ENCODE data around the gene NUAK2. TPM values are rescaled to one million over a fixed set of nuclear protein-coding genes. Genes with fewer than 3 reads are reported as not detected.
"Not testable (repeated sequence)": the region's sequence is repeated elsewhere in the genome, so short reads cannot be mapped to it uniquely, and the experiment has no call there.

NUAK2 gene
- total RNA-seq, 1 experiment from 2014 or later, result 11.9 TPM

DNA sequence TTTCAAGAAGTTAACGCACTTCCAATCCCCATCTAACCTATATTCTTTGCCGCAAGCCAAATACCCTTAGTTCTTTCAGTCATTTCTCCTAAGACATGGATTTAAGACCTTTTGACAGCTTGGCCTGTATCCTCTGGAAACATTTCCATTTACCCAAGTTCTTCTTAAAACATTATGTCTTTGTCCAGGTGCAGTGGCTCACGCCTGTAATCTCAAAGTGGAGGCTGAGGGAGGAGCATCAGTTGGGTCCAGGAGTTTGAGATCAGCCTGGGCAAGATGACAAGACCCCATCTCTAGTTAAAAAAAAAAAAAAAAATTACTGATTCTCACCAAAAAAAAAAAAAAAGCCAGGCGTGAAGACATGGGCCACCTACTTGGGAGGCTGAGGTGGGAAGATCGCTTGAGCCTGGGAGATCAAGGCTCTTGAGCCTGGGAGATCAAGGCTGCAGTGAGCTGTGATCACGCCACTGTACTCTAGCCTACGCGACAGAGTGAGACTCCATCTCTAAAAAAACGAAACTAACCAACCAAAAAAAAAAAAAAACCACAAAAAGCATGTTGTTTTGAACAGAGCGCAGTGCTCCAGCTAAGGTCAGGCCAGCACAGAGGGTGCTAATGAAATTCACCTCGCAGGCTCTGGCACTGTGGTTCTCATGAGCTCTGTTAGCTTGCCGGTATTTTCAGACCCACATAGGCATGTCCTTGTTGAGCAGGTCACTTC is 36.0 kb downstream of the NUAK2 start:
- no peak for DNase-seq (ENCODE audit: low read depth)
- in situ Hi-C loops (cut with HindIII; ENCODE audit: low pct_unique_long_range_greater_than_20kb, low sequenced_read_pairs), result no loop called here

DNA sequence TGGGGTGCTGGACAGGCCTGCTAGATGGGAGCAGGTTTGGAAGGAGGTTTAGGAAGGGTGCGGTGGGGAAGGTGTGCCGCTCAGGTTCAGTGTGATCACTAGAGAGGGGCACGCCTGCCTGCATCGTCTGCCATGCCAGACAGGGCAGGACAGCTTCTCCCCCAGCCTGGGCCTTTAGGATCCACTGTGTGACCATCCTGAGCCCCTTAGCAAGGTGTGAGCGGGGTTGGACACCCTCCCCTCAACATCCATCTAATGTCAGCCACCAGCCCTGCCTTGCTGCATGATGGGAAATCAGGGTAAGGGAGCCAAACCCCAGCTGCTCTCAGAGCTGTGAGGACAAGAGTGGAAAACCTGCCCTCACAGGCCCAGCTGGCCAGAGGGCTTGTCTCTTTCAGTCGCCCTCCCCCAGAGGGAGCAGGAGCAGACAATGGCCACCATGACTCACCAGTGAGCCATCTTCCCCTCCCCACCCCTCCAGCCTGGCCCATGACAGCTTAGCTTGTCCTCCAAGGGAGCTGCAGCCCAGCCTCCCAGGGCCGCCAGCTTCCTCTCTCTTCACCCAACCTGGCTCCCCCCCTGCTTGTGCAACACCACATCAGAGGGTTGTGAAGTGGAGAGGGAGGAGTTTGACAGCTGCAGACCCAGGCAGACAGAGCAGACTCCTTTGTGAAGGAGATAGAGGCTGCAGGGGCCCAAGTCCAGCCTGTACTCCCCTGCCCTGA is 37.0 kb downstream of the NUAK2 start:
- in situ Hi-C loops (cut with HindIII; ENCODE audit: low pct_unique_long_range_greater_than_20kb, low sequenced_read_pairs), result no loop called here
- DNase-seq (ENCODE audit: low read depth), result peak; percentile 98

DNA sequence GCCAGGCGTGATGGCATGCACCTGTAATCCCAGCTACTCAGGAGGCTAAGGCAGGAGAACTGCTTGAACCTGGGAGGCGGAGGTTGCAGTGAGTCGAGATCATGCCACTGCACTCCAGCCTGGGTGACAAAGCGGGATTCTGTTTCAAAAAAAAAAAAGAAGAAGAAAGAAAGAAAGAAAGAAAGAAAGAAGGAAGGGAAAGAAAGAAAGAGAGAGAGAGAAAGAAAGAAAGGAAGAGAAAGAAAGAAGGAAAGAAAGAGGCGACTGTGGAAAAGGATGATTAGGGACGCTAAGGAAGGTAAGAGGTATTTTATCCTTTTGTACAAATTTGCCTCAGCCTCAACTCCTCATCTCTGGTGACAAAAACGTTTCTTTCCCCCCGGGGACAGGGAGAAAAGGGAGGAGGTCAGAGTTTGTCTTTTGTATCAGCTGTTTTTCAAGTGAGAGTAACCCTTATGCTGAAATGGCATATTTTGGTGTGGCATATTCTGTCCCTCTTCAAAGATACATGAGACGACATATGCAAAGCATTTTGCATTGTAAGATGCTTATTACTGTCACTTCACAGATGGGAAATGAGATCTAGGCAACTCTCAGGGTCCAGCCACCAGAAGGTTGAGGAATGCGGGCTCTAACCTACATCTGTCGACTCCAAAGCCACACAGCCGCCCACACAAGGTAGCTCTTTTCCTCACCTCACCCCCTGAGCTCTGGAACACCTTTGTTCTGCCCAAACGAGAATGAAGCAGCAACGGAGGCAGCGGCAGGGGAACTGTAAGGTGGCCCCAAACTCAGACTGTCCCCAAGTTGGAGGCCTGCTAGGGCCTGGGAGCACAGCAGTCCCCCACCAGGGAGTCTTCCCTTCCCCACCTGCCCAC is 38.0 kb downstream of the NUAK2 start:
- in situ Hi-C loops (cut with HindIII; ENCODE audit: low pct_unique_long_range_greater_than_20kb, low sequenced_read_pairs), result no loop called here
- DNase-seq (ENCODE audit: low read depth), result no peak

DNA sequence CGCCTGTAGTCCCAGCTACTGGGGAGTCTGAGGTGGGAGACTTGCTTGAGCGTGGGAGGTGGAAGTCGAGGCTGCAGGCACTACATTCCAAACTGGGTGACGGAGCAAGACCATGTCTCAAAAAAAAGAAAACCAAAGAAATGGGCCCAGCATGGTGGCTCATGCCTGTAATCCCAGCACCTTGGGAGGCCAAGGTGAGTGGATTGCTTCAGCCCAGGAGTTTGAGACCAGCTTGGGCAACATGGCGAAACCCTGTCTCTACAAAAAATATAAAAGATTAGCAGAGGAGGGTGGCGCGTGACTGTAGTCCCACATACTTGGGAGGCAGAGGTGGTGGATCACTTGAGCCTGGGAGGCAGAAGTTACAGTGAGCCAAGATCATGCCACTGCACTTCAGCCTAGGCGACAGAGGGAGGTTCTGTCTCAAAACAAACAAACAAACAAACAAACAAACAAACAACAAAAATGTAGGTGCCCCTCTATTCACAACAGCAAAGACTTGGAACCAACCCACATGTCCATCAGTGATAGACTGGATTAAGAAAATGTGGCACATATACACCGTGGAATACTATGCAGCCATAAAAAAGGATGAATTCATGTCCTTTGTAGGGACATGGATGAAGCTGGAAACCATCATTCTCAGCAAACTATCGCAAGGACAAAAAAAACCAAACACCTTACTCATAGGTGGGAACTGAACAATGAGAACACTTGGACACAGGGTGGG is 40.7 kb downstream of the NUAK2 start:
- in situ Hi-C loops (cut with HindIII; ENCODE audit: low pct_unique_long_range_greater_than_20kb, low sequenced_read_pairs); DNase-seq (ENCODE audit: low read depth): not testable (repeated sequence)

DNA sequence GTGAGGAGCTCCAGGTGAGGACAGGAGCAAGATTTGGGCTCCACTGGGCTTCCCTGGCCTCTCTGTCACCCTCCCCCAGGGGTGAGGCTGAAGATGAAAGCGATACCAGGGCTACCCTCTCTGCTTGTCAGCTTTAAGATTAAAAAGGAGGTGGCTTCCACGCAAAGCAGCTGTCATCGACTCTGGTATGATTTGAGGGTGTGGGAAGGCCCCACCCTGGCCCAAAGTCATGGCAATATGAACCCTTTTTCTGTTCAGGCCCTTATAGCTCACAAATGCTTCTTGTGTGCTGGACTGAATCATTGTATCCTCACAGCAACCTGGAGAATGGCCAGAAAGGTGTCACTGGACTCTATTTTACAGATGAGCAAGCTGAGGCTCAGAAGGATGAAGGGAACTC is 41.6 kb downstream of the NUAK2 start:
- in situ Hi-C loops (cut with HindIII; ENCODE audit: low pct_unique_long_range_greater_than_20kb, low sequenced_read_pairs), result no loop called here
- DNase-seq (ENCODE audit: low read depth), result no peak

DNA sequence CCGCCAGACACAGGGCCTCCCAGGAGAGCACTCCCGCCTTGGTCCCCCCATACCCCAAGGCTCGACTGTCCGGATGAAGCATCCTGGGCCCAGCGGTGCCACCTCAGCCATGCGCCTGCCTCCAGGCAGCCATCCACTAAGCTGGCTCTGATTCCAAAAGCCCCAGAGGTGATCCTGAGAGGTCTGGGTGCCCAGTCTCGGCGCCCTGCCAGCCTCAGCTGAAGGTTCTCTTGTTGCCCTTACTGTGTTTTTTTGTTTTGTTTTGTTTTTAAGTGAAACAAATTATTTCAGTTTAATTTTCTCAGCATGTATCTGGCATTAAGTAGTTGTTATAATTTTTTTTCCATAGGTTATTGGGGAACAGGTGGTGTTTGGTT is 44.9 kb downstream of the NUAK2 start:
- no peak for DNase-seq (ENCODE audit: low read depth)
- in situ Hi-C loops (cut with HindIII; ENCODE audit: low pct_unique_long_range_greater_than_20kb, low sequenced_read_pairs), result no loop called here

DNA sequence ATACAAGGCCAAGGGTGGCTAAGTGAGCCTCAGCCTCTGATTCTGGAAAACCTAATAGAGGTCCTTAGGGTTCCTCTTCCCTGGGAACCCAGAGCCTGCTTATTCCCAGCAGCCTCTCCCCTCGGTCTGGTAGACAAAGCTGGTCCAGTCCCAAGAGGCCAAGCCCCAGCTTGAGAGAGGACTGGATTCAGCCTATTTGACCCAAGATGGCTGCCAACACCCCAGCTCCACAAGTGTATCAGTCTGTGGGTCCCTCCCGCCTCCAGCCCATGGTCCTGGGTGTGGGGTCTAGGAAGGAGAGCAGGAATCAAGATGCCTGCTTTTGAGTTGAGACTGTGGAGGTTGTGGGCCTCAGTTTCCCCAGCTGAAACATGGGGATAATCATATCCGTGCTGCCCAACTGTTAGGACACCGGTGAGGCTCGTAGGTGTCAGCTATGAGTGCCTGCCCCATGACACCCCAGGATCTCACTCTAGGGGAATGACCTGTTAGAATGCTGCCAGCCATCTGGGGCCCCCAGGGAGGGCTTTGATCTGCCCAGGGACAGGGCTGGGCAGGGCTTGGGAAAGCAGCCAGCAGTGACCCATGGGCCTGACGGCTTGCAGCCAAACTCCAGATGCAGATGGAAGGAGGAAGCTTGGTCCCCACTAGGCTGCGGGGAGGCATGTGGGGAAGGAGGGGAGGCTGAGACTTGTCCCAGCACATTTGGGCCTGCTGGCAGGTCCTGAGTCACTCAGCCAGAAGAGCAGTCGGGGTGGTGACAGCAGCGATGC is 45.4 kb downstream of the NUAK2 start:
- in situ Hi-C loops (cut with HindIII; ENCODE audit: low pct_unique_long_range_greater_than_20kb, low sequenced_read_pairs), result no loop called here
- no peak for DNase-seq (ENCODE audit: low read depth)

DNA sequence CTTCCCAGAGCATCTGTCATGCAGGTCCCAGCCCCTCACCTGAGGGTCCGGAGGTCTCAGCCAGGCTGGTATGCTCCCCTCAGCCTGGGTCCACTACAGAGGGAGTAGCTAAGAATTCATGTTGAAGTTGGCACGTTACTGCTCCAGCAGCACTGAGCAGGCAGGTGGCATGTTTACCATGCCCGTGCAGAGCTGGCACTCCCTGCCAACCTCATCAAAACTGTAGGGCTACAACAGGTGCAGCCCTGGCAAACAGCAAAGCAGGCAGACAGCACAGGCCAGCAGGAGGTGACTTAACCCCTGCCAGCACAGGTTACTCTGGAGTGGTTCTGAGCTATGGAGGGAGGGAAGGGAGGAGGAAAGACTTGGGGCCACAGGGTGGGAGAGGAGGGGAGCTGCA is 46.4 kb downstream of the NUAK2 start:
- no peak for DNase-seq (ENCODE audit: low read depth)
- in situ Hi-C loops (cut with HindIII; ENCODE audit: low pct_unique_long_range_greater_than_20kb, low sequenced_read_pairs), result no loop called here

DNA sequence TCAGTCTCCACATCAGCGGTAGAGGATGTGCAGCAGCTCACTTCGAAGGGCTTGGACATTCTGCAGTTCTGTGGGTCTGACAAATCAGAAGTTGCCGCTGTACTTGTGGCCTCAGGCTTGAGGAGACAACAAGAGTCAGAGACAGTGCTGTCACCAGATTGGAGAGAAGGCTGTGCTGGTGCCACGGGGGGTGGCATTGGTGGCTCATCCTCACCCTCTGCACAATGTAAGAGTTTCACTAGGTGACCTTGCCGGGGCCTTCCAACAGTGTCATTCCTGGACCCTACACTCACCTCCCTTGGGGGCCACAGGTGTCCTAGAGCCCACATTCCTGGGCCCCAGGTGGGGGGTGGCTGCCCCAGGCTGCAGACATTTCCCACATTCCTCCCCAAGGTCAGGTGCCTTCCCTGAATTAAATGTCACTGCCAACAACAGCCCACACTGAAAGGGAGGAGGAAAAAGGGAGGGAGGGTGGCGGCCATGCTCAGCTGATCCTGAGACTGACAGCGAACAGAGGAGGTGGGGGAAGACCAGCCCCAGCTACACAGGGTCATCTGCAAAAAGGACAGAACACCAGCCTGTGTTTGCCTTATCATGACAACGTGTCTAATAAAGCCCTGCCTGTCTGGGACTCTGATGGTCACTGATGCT is 47.4 kb downstream of the NUAK2 start:
- DNase-seq (ENCODE audit: low read depth), result peak; percentile 92
- in situ Hi-C loops (cut with HindIII; ENCODE audit: low pct_unique_long_range_greater_than_20kb, low sequenced_read_pairs), result no loop called here

DNA sequence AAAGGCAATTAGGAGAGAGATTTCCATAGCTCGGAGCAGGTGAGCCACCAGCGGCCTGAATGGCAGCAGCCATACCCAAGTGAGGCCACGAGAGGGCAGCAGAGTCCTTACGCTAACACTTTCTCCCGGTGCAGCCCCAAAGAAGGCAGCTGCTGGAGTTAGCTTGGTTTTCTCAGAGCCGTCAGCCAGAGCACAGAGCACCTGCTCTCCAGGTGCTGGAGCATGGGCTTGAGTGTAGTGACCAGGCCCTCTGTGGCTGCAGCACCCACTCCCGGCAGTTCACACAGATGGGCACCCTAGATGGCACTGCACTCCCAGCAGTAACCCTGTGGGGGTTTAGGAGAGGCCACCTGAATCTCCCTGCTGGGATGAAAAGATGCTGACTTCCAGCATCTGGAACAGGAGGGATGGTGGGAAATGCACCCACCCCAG is 48.0 kb downstream of the NUAK2 start:
- in situ Hi-C loops (cut with HindIII; ENCODE audit: low pct_unique_long_range_greater_than_20kb, low sequenced_read_pairs), result no loop called here

DNA sequence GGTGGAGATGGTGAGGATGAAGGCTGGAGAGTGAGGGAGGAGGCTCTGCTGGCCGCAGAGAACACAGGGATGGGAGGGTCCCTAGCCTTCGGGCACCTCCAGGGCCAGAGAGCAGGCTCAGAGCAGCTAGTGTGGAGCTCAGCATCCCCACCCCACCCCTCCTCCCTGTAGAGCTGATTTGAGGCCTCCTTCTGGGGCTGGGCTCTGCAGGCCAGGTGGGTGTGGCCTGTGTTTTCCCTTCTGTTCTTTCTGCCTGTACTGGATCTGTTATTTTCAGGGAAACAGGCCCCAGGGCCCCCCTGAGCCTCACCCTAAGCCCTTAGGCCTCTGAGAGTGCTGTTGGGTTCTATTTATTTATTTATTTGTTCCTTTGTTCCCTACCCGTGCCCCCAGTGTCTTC is 49.0 kb downstream of the NUAK2 start:
- in situ Hi-C loops (cut with HindIII; ENCODE audit: low pct_unique_long_range_greater_than_20kb, low sequenced_read_pairs), result no loop called here
- no peak for DNase-seq (ENCODE audit: low read depth)

More for the DNA sequence above, 48.0 kb downstream of the NUAK2 start:
- DNase-seq (ENCODE audit: low read depth), result peak; percentile 76

DNA sequence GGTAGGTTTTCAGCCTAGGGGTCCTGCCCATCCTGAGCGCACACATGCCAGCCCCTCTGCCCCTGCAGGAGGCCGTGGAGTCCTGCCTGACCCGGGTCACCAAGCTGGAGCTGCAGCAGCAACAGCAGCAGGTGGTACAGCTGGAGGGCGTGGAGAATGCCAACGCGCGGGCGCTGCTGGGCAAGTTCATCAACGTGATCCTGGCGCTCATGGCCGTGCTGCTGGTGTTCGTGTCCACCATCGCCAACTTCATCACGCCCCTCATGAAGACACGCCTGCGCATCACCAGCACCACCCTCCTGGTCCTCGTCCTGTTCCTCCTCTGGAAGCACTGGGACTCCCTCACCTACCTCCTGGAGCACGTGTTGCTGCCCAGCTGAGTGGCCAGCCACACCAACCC is 49.8 kb downstream of the NUAK2 start:
- no peak for DNase-seq (ENCODE audit: low read depth)
- in situ Hi-C loops (cut with HindIII; ENCODE audit: low pct_unique_long_range_greater_than_20kb, low sequenced_read_pairs), result no loop called here

DNA sequence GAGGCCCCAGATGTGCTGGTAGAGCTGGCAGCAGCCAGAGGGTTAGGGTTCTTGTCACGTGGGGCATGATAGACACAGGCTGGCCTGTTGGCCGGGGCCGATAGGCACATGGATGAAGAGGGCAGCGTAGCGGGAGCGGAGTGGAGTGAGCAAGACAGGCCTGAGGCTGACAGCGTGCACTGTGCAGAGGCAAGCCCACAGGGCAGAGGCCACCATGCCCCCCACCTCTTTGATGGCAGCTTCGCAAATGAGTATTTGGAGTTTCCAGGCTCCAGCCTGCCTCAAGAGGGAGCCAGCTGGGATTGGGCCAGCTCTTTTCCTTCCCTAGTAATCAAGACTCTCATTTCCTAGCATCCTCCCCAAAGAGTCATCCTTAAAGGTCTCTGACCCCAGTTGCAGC is 50.3 kb downstream of the NUAK2 start:
- in situ Hi-C loops (cut with HindIII; ENCODE audit: low pct_unique_long_range_greater_than_20kb, low sequenced_read_pairs), result no loop called here

DNA sequence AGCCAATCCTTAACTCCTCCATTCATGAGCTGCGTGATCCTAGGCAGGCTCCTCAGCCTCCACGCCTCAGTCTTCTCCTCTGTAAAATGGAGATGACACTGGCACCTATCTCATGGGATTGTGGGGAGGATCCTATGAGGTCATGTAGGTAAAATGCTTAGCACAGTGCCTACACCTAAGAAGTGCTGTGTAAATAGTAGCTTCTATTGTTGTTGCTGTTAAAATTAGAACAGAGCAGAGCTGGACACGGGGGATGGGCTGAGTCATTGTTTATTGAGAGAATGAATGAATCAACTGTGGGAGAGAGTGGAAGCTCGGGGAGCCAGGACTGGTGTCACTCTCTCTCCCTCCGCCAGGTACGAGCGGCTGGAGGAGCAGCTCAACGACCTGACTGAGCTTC is 50.8 kb downstream of the NUAK2 start:
- in situ Hi-C loops (cut with HindIII; ENCODE audit: low pct_unique_long_range_greater_than_20kb, low sequenced_read_pairs), result no loop called here
- peak; percentile 69 for DNase-seq (ENCODE audit: low read depth)

More for the DNA sequence above, 50.3 kb downstream of the NUAK2 start:
- no peak for DNase-seq (ENCODE audit: low read depth)

DNA sequence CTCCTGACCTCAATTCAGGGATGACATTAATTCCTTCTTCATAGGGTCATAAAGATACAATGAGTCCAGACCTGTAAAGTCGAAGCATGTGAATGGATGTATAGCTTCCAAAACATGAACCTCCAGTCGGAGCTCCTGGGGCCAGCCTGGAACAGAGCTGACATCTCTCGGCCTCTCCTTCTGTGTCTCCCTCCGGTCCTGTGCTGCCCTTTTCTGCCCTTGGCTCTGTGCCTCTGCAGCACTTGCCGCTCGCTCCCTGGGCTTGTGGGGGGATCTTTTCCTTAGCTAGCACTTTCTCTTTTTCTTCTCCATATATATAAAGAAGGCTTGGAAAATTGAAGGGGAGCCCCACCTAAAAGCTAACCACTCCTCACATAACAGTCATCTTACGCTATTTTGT is 51.3 kb downstream of the NUAK2 start:
- in situ Hi-C loops (cut with HindIII; ENCODE audit: low pct_unique_long_range_greater_than_20kb, low sequenced_read_pairs), result no loop called here
- DNase-seq (ENCODE audit: low read depth), result no peak

DNA sequence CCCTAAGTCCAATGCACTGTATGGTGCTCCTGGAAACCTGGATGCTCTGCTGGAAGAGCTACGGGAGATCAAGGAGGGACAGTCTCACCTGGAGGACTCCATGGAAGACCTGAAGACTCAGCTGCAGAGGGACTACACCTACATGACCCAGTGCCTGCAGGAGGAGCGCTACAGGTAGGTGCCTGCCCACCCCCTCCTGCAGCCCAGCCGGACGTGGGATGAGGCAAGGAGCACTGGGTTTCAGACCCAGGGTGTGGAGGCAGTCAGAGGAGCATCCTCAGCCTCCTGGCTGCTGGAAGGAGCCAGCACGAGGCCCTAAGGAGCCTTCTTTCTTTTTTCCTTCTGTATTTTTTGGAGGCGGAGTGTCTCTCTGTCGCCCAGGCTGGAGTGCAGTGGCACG is 51.8 kb downstream of the NUAK2 start:
- no peak for DNase-seq (ENCODE audit: low read depth)
- in situ Hi-C loops (cut with HindIII; ENCODE audit: low pct_unique_long_range_greater_than_20kb, low sequenced_read_pairs), result no loop called here
